Measurements from ENCODE around the gene PHLPP2. TPM values are rescaled to one million over a fixed set of nuclear protein-coding genes. Genes with fewer than 3 reads are reported as not detected.

The PHLPP2 gene
- total and polyA plus RNA-seq, 12 donors: 2.8 to 11.3 (median 7.7) TPM

DNA sequence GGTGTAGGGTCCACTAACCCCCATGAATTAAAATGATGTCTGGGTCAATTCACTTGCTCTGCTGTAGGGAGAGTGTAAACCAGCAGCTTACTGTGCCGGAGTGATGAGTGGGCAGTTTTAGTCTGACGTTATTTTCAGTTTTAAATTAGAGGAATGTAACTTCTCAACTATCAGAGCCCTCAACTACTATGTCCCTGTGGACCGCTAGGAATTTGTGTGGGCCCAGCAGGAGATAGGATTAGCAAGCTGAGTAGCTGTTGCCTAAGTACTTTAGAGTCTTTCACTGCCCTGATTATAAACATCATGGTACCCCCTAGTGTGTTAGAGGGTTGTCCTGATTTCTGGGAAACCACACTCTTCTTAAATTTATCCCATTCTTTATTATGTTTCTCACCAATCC is 87.1 kb downstream of the PHLPP2 start:
- TF ChIP-seq POLR2A (IDR thresholded peaks at IDR 0.05): no peak
- TF ChIP-seq, protein P1, sequence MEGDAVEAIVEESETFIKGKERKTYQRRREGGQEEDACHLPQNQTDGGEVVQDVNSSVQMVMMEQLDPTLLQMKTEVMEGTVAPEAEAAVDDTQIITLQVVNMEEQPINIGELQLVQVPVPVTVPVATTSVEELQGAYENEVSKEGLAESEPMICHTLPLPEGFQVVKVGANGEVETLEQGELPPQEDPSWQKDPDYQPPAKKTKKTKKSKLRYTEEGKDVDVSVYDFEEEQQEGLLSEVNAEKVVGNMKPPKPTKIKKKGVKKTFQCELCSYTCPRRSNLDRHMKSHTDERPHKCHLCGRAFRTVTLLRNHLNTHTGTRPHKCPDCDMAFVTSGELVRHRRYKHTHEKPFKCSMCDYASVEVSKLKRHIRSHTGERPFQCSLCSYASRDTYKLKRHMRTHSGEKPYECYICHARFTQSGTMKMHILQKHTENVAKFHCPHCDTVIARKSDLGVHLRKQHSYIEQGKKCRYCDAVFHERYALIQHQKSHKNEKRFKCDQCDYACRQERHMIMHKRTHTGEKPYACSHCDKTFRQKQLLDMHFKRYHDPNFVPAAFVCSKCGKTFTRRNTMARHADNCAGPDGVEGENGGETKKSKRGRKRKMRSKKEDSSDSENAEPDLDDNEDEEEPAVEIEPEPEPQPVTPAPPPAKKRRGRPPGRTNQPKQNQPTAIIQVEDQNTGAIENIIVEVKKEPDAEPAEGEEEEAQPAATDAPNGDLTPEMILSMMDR (IDR thresholded peaks at IDR 0.05): no peak
- H3K36me3 ChIP-seq (replicated peaks in 1 of 2): no peaks in the 10 kb centered on the region
- H3K27me3 ChIP-seq: no peaks in the 10 kb centered on the region
- H3K4me1 ChIP-seq (replicated peaks in 1 of 2): no peaks in the 10 kb centered on the region
- no peaks in the 10 kb centered on the region for H3K9me3 ChIP-seq (replicated peaks in 1 of 3)
- H3K4me3 ChIP-seq: no peak overlapping the region
- H3K27ac ChIP-seq: no peak overlapping the region
- 62 to 78% (median 73%) methylated on average over 3 of the region's 3 CpGs for WGBS, 4 donors
- DNase-seq: no peak
- intact Hi-C loops (cut with DNase I): no loop called here

DNA sequence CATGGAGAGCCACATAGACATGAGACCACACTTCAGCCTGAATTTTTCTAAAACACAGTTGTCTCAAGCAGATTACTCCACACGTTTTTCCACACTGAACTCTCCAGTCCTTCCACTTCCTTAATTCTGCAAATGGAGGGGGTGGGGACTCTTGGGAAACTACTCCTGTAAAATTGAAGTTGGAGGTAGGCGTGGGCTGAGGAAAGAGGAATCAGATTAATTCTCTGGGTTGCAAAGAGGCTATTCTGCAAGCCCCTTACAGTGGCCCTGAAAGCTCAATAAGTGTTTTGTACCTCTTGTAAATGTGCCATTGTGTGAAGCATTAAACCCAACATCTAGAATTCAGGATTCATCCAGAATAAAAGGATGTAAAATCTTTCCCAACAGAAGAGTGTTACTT is 88.9 kb downstream of the PHLPP2 start:
- Histone ChIP-seq H3K4me3 (no peak overlapping the region), H3K27ac (no peak overlapping the region), H3K36me3 (replicated peaks in 1 of 2) (no peaks in the 10 kb centered on the region), H3K4me1 (replicated peaks in 1 of 2) (no peaks in the 10 kb centered on the region), H3K27me3 (no peaks in the 10 kb centered on the region), H3K9me3 (replicated peaks in 1 of 3) (no peaks in the 10 kb centered on the region)
- TF ChIP-seq, protein P1 (IDR thresholded peaks at IDR 0.05): no peak
- TF ChIP-seq POLR2A (IDR thresholded peaks at IDR 0.05): no peak
- 43 to 55% (median 54%) methylated on average over 2 of the region's 2 CpGs for WGBS, 4 donors
- intact Hi-C loops (cut with DNase I): no loop called here
- DNase-seq: no peak

DNA sequence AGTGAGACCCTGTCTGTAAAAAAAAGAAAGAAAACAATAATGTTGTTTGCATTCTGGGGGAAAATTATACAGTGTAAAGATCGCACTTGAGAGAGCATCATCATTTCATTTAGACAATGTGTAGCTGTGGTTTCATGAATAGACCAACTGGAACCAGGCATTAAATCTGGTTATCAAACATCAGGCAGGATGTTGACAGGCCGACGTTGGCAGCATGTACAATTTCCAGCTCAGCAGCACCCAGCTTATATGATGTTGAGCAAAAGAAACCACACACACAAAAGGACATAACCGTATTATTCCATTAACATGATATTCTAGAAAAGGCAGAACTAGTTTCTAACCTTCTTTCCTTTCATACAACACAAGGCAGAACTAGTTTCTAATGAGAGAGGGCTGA is 92.7 kb downstream of the PHLPP2 start:
- no peak overlapping the region for H3K27ac ChIP-seq
- H3K27me3 ChIP-seq: peaks cover 7% of the 10 kb centered on the region
- no peaks in the 10 kb centered on the region for H3K9me3 ChIP-seq (replicated peaks in 1 of 3)
- DNase-seq: no peak
- TF ChIP-seq, protein P1 (IDR thresholded peaks at IDR 0.05): no peak
- intact Hi-C loops (cut with DNase I): no loop called here
- H3K4me3 ChIP-seq: no peak overlapping the region
- H3K36me3 ChIP-seq (replicated peaks in 1 of 2): no peaks in the 10 kb centered on the region
- H3K4me1 ChIP-seq (replicated peaks in 1 of 2): peaks cover 0 to 1% of the 10 kb centered on the region in 2 donors
- WGBS, 4 donors: 71 to 78% (median 76%) methylated on average over 4 of the region's 4 CpGs

DNA sequence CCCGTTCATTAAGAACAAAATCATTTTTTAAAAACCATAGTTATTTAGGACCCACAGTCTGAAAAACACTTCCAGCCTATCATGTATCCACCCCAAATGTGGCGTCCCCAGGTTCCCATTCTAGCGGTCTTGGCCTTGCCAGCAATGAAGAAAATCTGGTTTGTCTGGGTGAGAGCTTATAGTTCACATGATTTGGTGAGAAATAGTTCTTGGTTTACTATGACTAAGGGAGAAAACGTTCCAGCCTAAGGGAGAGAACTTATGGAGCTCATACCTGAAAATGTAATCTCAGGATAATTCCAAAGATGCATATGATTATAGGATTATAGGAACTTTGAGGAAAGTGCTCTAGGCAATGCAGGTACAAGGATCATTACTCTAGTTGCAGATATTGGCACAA is 93.7 kb downstream of the PHLPP2 start:
- Histone ChIP-seq H3K4me1 (replicated peaks in 1 of 2) (peaks cover 9 to 11% of the 10 kb centered on the region in 2 donors), H3K27ac (no peak overlapping the region), H3K4me3 (no peak overlapping the region), H3K27me3 (peaks cover 16% of the 10 kb centered on the region), H3K36me3 (replicated peaks in 1 of 2) (no peaks in the 10 kb centered on the region), H3K9me3 (replicated peaks in 1 of 3) (no peaks in the 10 kb centered on the region)
- no peak for DNase-seq
- TF ChIP-seq, protein P1 (IDR thresholded peaks at IDR 0.05): no peak
- no peak for TF ChIP-seq POLR2A (IDR thresholded peaks at IDR 0.05)
- WGBS, 4 donors: 82 to 91% (median 86%) methylated on average over 4 of the region's 4 CpGs
- intact Hi-C loops (cut with DNase I): no loop called here
